A204.1 (cell line): Measurements from ENCODE around the gene CD93.

Experiments
- FAIRE-seq: peaks from 2 replicates; lab custom pipeline; 2012; peaks lifted over from hg19 to GRCh38; lab: Jason Lieb, UNC

Gene CD93

GRCh38 chr20:23034721-23035671 is 51.1 kb downstream of the CD93 start, which contains the start of gene SSTR4:
TSS of gene SSTR4 (plus strand) at chr20:23035312. CDS start at chr20:23035484, 172 bp downstream.
- no peak for FAIRE-seq

- FAIRE-seq = no peak
Measured at GRCh38 chr20:23033918-23034317, 52.2 kb downstream of the CD93 start.

- FAIRE-seq = no peak
Measured at GRCh38 chr20:23032750-23033078, 53.4 kb downstream of the CD93 start.

GRCh38 chr20:23032056-23032749 is 53.9 kb downstream of the CD93 start:
- FAIRE-seq = no peak

DNA sequence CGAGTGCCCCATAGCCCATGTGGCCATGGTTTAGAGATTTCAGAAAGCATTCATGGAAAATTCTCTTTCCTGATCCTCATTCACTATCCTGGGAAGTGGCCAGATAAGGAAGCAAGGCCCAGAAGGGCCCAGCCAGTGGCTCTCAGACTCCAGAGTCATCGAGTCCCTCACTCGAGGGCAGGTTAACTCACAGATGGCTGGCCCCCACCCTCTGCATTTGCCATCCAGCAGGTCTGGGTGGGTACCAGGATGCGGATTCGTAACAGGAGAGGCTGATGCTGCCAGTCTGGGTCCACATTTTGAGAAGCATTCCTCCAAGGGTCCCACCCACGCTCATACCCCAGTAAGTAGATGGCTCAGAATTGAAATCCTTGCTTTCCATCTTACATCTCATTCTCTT is 54.8 kb downstream of the CD93 start:
- no peak for FAIRE-seq
